Activated CD4-positive, alpha-beta T cell treated with anti-CD3 and anti-CD28 coated beads, Interleukin-2, amount 10 ng/mL, durations not matched to agents 24 days and 14 days (primary cell): ENCODE measurements around the gene MRPL58. TPM values are rescaled to one million over a fixed set of nuclear protein-coding genes. Genes with fewer than 3 reads are reported as not detected.
"Not testable (repeated sequence)": the region's sequence is repeated elsewhere in the genome, so short reads cannot be mapped to it uniquely, and the experiment has no call there.

Experiments
- DNase-seq: peaks from one replicate; pipeline ENCODE4 v3.0.0; 2022
- H3K27ac Mint-ChIP-seq: one replicate; pipeline ENCODE4 v1.8.0; 2022; ENCODE audit warnings: mild to moderate bottlenecking, mixed read lengths
- H3K27me3 Mint-ChIP-seq: one replicate; pipeline ENCODE4 v1.8.0; 2022; ENCODE audit warnings: mixed read lengths
- H3K36me3 Mint-ChIP-seq: one replicate; pipeline ENCODE4 v1.8.0; 2022; ENCODE audit warnings: low read depth, mild to moderate bottlenecking, mixed read lengths
- H3K4me1 Mint-ChIP-seq: one replicate; pipeline ENCODE4 v1.8.0; 2021; ENCODE audit warnings: mixed read lengths
- H3K4me3 Mint-ChIP-seq: one replicate; pipeline ENCODE4 v1.8.0; 2022; ENCODE audit warnings: mild to moderate bottlenecking, moderate library complexity, mixed read lengths
- H3K9me3 Mint-ChIP-seq: one replicate; pipeline ENCODE4 v1.8.0; 2021; ENCODE audit warnings: mixed read lengths
- intact Hi-C: fragments of 100-400 bp; cut with micrococcal nuclease; formaldehyde crosslinking; loops from one replicate; pipeline ENCODE4 v1.15.1; 2023
- total RNA-seq: library from RNA; stranded (reverse); gene quantifications from 2 replicates; pipeline ENCODE4 v1.2.3, GENCODE V29; 2022

Gene MRPL58
- total RNA-seq, 1 donor from 2014 or later: 73.3 TPM

DNA sequence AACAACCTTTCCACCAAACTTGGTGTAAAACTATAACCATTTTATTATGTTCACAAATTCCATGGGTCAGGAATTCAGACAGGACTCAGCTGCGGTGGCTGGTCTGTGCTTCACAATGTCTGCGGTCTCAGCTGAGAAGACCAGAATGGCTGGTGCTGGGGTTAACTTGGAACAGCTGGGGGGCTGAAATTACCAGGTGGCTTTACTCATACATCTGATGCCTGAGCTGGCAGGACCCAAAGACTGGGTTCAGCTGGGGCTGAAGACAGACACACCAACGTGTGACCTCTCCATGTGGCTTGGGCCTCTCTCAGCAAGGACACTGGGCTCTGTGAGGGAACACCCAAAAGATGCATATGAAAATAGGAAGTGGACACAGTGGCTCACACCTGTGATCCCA lies 34.2 kb upstream of the MRPL58 start:
- H3K27ac Mint-ChIP-seq: no peak overlapping the region
- H3K27me3 Mint-ChIP-seq: peaks cover 42% of the 10 kb centered on the region
- no peak for DNase-seq
- peaks cover 10% of the 10 kb centered on the region for H3K4me1 Mint-ChIP-seq
- intact Hi-C loops: no loop called here
- no peaks in the 10 kb centered on the region for H3K36me3 Mint-ChIP-seq
- no peaks in the 10 kb centered on the region for H3K9me3 Mint-ChIP-seq
- H3K4me3 Mint-ChIP-seq: no peak overlapping the region

DNA sequence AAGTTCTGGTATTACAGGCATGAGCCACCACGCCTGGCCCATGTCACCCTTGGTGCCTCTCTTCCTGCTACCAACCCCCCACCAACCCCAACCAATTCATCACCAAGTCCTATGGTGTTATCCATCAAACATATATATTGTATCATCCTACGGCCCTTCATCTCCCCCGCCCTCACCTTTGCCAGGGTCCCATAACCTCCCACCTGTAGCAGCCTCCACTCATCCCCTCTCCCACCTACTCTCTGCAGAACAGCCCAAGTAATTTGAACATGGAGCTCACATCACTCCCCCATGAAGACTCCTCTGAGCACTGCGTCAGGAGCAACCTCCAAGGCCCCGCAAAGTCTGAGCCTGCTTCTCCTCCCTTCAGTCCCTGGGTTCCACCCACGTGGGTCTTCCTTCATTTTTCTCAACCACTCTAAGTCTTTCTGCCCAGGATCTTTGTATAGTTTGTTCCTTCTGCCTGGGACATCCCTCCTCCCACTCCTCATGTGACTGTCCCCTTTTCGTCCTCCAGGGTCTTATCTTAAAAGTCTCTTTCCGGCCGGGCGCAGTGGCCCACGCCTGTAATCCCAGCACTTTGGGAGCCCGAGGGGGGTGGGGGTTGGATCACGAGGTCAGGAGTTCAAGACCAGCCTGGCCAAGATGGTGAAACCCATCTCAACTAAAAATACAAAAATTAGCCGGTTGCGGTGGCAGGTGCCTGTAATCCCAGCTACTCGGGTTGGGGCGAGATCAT lies 32.9 kb upstream of the MRPL58 start:
- intact Hi-C loops: no loop called here
- peaks cover 10% of the 10 kb centered on the region for H3K4me1 Mint-ChIP-seq
- no peaks in the 10 kb centered on the region for H3K36me3 Mint-ChIP-seq
- no peaks in the 10 kb centered on the region for H3K9me3 Mint-ChIP-seq
- DNase-seq: no peak
- H3K27me3 Mint-ChIP-seq: peaks cover 36% of the 10 kb centered on the region
- H3K4me3 Mint-ChIP-seq: no peak overlapping the region
- no peak overlapping the region for H3K27ac Mint-ChIP-seq

DNA sequence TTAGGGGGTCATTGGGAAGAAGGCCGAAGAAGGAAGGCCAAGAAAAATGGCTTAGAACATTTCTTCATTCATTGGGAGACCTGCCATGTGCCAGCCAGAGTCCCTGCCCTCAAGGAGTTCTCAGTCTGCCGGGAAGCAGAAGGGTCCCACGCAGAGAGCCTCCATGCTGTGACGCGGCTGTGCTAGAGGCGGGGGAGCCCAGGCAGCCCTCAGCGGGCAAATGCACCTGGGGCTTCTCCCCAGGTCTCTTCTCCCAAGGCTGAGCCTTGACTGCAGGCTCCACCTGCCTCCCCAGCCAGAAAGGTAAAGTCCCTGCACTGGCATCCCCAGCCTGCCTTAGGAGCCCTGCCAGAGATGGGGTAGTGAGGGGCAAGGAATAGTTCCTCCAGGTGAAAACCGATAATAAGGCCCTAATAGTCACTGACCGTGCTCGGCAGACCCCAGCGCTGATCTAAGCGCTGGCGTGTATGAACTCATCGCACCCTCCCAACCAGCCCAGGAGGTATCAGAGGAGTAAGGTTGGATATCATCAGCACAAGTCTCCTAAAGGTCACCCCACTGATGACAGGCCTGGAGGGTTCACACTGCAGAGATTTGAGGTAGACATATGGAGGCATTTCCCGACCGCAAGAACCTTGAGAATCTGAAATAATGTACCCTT lies 31.0 kb upstream of the MRPL58 start:
- Mint-ChIP-seq H3K4me3 (peak overlapping the region; percentile 90), H3K9me3 (no peaks in the 10 kb centered on the region), H3K36me3 (no peaks in the 10 kb centered on the region), H3K27ac (peak overlapping the region; percentile 64), H3K4me1 (peaks cover 10% of the 10 kb centered on the region), H3K27me3 (peaks cover 39% of the 10 kb centered on the region)
- DNase-seq: no peak
- intact Hi-C loops: no loop called here

DNA sequence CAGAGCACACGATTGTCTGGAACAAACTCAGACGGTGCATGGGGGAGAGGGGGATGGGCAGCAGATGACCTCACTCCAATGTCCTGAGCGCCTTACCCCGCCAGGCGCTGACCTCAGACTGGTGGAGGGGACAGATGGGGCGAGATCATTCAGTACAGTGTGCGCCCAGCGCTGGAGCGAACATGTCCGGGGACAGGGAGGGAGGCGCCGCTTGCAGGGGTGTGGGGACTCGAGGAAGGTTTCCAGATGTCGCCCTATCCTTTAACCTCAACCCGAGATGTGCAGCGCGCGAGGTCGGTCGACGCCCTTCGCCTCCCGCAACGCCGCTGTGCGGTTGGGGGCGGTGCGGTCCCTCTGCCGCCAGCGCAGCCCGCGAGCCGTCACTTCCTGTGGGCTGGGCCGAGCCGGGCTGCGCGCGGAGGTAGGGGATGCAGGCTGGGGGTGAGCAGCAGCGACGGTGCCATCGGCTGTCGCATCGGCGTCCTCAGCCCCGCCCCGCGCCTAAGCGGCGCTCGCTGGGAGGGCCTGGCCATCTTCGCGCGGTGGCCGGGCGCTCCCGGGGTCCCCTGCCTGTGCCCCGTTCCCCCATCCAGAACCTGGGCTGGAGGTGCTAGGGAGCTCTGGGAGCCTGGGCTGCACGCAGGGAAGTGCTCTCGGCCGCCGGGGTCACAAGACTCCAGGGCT lies 30.3 kb upstream of the MRPL58 start:
- intact Hi-C loops: no loop called here
- peak overlapping the region; percentile 64 for H3K27ac Mint-ChIP-seq
- peak; percentile 95 for DNase-seq
- no peaks in the 10 kb centered on the region for H3K9me3 Mint-ChIP-seq
- H3K27me3 Mint-ChIP-seq: peaks cover 41% of the 10 kb centered on the region
- peak overlapping the region; percentile 90 for H3K4me3 Mint-ChIP-seq
- H3K36me3 Mint-ChIP-seq: no peaks in the 10 kb centered on the region
- H3K4me1 Mint-ChIP-seq: peaks cover 16% of the 10 kb centered on the region

DNA sequence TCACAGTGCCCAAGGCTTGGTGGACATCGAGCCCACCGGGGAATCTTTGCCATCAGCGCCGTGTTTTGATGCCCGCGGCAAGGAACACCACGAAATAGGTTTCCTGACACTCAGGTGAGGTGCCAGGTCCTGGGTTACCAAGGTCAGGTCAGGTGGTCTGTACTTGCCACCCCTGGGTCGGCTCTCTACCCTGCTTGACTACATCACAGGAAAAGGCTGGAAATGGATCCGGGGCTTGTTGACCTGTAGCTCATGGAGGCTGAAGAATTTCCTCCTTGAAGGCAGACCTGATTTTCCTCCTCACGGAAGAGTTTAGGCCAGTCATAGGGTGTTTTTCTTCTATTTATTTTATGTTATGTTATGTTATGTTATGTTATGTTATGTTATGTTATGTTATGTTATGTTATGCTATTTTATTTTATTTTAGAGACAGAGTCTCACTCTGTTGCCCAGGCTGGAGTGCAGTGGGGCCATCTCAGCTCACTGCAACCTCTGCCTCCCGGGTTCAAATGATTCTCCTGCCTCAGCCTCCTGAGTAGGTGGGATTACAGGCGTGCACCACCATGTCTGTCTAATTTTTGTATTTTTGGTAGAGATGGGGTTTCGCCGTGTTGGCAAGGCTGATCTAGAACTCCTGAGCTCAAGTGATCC lies 29.7 kb upstream of the MRPL58 start:
- H3K4me3 Mint-ChIP-seq: peak overlapping the region; percentile 90
- DNase-seq, H3K36me3 Mint-ChIP-seq, H3K27ac Mint-ChIP-seq, intact Hi-C loops, H3K9me3 Mint-ChIP-seq: not testable (repeated sequence)
- H3K4me1 Mint-ChIP-seq: peaks cover 18% of the 10 kb centered on the region
- H3K27me3 Mint-ChIP-seq: peaks cover 43% of the 10 kb centered on the region

DNA sequence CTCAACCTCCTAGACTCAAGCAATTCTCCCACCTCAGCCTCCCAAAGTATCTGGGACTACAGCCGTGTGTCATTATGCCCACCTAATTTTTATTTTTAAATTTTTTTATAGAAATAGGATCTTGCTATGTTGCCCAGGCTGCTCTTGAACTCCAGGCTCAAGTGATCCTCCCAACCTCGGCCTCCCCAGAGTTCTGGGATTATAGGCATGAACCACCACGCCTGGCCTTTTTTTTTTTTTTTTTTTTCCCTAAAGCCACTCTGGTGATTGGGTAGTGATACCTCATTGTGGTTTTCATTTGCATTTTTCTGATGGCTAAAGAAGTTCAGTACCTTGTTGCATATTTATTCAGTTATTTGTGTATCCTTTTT lies 26.3 kb upstream of the MRPL58 start:
- H3K4me3 Mint-ChIP-seq: no peak overlapping the region
- intact Hi-C loops: loop anchor here (2.0 kb wide), 1 partner anchor 47 kb away; no protein-coding TSS in a partner anchor
- peaks cover 19% of the 10 kb centered on the region for H3K4me1 Mint-ChIP-seq
- H3K27me3 Mint-ChIP-seq: peaks cover 43% of the 10 kb centered on the region
- H3K36me3 Mint-ChIP-seq: no peaks in the 10 kb centered on the region
- H3K27ac Mint-ChIP-seq: no peak overlapping the region
- no peaks in the 10 kb centered on the region for H3K9me3 Mint-ChIP-seq
- DNase-seq: no peak

DNA sequence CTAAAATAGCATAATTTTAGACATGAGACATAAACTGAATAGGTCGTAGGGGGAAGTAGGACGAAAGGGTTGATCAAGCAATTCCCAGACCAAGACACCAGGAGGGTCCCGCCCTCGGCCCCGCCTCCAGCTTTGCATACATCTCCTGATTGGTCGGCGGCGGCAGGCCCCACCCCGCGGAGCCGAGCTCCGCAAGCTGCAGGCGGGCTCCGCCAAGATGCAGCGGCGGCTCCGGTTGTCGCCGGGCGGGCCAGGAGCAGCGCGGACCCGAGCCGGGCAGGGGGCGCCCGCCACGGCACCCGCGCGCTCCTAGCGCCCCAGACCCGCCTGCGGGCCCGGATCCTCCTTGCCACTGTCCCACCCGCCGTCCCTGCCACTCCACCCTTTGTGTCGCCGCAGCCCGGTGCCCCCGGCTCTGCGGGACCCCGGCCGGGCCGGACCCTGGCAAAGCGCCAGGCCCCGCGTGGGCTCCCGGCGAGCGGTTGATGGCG lies 25.0 kb upstream of the MRPL58 start, which contains the start of gene CDR2L:
Gene CDR2L, plus strand, starts transcription at position 215 of the 491 bp plus-strand sequence. CDS start 412 bp downstream, outside the sequence.
- Mint-ChIP-seq H3K9me3 (no peaks in the 10 kb centered on the region), H3K4me1 (peaks cover 12% of the 10 kb centered on the region), H3K27me3 (peaks cover 47% of the 10 kb centered on the region), H3K36me3 (no peaks in the 10 kb centered on the region), H3K27ac (no peak within 1 kb of the TSS), H3K4me3 (peak within 1 kb of the TSS; percentile 87)
- intact Hi-C loops: loop anchor here (2.0 kb wide), 1 partner anchor 45 kb away; no protein-coding TSS in a partner anchor
- DNase-seq: peak; percentile 99

DNA sequence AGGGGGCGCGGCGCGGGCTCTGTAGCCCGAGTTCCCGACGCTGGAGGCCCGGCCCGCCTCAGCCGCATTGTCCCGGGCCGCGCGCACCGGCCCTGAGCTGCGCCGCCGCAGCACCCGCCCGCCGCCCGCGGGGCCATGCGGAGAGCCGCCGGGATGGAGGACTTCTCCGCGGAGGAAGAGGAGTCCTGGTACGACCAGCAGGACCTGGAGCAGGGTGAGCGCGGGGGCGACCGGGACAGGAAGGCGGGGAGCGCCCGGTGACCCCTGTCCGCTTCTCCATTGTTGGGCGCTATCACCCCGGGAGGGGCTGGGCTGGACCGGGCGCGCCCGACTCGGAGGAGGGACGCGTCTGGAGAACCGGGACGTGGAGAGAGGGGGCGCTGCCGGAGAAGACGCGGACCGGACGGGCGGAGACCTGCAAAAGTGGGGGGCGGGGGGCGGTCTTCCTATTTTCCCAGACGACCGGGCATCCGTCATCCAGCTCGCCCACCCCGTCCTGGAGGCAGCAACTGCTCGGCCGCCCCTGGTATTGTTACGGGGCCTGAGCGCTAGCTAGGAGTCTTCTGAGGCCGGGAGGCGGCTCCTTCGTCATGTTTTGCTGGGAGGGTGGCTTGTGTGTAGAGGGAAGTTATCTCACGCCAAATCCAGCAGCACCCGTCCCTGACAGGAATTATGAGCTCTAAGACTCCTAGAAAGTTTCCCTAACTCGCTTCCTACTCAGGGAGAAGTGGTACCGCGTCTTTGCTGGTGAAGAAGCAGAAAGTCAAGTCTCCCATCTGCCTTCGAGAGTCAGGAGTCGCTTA lies 24.4 kb upstream of the MRPL58 start:
- Mint-ChIP-seq H3K27me3 (peaks cover 53% of the 10 kb centered on the region), H3K9me3 (no peaks in the 10 kb centered on the region)
- peak; percentile 77 for DNase-seq

DNA sequence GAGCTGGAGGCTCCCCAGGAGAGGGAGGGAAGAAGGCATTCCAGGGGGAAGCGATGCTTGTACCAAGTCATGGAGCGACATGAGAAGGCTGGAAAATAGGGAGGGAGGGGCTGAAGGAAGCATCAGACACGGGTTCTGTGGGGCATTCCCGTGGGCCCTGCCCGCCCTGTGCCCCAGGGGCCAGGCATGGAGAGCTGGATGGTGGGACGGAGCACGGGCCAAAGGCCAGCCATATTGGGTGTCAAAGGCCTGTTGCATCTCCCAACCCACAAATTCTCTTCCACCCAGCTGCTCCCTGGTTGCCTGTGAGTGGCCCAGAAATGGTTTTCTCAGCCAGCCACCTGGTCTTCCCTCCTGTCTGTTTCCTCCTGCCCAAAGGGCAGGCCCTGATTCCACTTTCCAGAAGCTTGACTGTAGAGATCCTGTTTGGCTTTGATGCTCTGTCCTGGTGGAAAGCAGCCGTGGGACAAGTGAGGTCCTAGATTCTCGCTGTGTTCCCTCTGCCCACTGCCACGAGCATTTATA lies 21.8 kb upstream of the MRPL58 start:
- Mint-ChIP-seq H3K4me3 (no peak overlapping the region), H3K27ac (no peak overlapping the region), H3K27me3 (peaks cover 41% of the 10 kb centered on the region), H3K9me3 (no peaks in the 10 kb centered on the region), H3K36me3 (no peaks in the 10 kb centered on the region), H3K4me1 (peaks cover 12% of the 10 kb centered on the region)
- DNase-seq: no peak
- intact Hi-C loops: no loop called here

More for the DNA sequence above, 24.4 kb upstream of the MRPL58 start:
- peaks cover 12% of the 10 kb centered on the region for H3K4me1 Mint-ChIP-seq
- intact Hi-C loops: loop anchor here (1.0 to 2.0 kb wide), 2 partner anchors 24 to 45 kb away; partner anchors contain the start of gene MRPL58
- H3K36me3 Mint-ChIP-seq: no peaks in the 10 kb centered on the region
- no peak overlapping the region for H3K27ac Mint-ChIP-seq
- peak overlapping the region; percentile 77 for H3K4me3 Mint-ChIP-seq

DNA sequence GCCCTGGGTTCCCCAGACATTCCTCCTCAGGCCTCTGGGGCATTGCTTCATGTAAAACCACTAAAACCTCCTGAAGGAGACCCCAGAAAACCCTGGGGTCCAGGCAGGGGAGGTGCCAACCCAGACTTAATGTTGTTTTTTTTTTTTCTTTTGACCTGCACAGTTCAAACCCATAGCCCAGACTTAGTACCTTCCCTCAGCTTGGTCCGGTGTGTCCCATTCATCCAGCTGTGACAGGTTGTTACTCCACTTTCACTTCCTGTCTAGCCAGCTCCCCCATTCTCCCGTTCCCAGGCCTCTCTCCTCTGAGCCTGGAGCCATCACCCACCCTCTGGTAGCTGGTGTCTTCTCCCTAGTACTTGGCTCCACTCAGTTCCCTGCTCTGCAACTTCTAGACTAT lies 20.2 kb upstream of the MRPL58 start:
- intact Hi-C loops: no loop called here
- Mint-ChIP-seq H3K9me3 (no peaks in the 10 kb centered on the region), H3K27me3 (peaks cover 31% of the 10 kb centered on the region), H3K36me3 (no peaks in the 10 kb centered on the region), H3K4me1 (peaks cover 4% of the 10 kb centered on the region), H3K27ac (no peak overlapping the region), H3K4me3 (no peak overlapping the region)
- DNase-seq: no peak

DNA sequence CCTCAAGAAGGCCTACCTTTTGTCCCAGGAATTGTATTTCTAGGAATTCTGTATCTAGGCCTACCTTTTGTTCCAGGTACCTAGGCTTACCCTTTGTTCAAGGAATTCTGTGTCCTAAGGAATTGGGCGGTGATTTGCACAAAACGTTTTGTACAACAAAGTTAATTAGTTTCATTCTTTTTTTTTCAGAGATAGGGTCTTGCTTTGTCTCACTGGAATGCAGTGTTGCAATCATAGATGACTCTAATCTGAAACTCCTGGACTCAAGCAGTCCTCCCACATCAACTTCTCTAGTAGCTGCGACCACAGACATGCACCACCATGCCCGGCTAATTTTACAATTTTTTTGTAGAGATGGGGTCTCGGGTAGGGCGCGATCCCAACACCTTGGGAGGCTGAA lies 18.0 kb upstream of the MRPL58 start:
- no peak overlapping the region for H3K27ac Mint-ChIP-seq
- no peak for DNase-seq
- H3K4me1 Mint-ChIP-seq: peaks cover 9% of the 10 kb centered on the region
- H3K27me3 Mint-ChIP-seq: peaks cover 21% of the 10 kb centered on the region
- no peaks in the 10 kb centered on the region for H3K36me3 Mint-ChIP-seq
- intact Hi-C loops: no loop called here
- H3K9me3 Mint-ChIP-seq: no peaks in the 10 kb centered on the region
- H3K4me3 Mint-ChIP-seq: no peak overlapping the region

DNA sequence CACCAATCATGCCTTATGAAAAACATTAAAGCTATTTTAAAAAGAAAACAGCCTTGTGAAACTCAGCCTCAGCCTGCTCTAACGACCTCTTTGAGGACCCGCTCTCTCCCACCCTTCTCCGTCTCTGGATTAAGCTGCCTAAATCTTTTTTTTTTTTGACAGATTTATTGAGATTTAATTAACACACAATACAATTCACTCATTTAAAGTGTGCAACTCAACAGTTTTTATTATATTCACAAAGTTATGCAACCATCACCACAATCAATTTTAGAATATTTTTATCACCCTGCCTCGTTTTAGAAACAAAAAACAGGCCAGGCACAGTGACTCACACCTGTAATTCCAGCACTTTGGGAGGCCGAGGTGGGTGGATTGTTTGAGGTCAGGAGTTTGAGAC lies 16.6 kb upstream of the MRPL58 start:
- no peaks in the 10 kb centered on the region for H3K9me3 Mint-ChIP-seq
- no peak overlapping the region for H3K27ac Mint-ChIP-seq
- intact Hi-C loops: no loop called here
- peaks cover 9% of the 10 kb centered on the region for H3K4me1 Mint-ChIP-seq
- no peak overlapping the region for H3K4me3 Mint-ChIP-seq
- H3K27me3 Mint-ChIP-seq: peaks cover 16% of the 10 kb centered on the region
- DNase-seq: no peak
- no peaks in the 10 kb centered on the region for H3K36me3 Mint-ChIP-seq

DNA sequence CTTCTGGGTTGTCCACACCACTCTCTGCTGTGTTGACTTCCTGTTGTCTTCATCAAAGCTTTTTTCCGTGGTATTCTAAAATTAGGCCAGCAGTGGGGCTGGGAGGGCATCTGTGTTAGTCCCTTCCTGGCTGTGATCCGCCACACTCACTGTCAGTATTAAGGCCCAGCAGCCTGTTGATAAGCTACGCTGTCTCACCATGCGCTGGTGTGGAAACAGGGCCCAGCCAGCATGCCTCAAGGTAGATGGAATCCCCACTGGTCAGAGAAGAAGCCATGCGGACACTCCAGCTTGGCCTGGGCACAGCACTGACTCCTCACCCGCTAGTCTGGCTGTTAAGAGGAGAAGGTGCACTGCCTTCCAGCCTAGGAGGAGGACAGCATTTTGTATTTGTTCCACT lies 13.7 kb upstream of the MRPL58 start:
- Mint-ChIP-seq H3K9me3 (no peaks in the 10 kb centered on the region), H3K4me3 (no peak overlapping the region), H3K36me3 (no peaks in the 10 kb centered on the region), H3K4me1 (peaks cover 12% of the 10 kb centered on the region), H3K27me3 (peaks cover 2% of the 10 kb centered on the region), H3K27ac (no peak overlapping the region)
- intact Hi-C loops: no loop called here
- DNase-seq: no peak
